Mucosa of rectum (tissue), 2 donors: ENCODE results near the gene CAPN10.

Experiments
- H3K27ac ChIP-seq, 2 donors: one replicate each; pipeline ENCODE4 v1.7.0; 2013; ENCODE audit warnings: inconsistent platforms in 2 of 2, low read depth in 2 of 2, low read length in 2 of 2
- H3K27me3 ChIP-seq, 2 donors: one replicate each; pipeline ENCODE4 v1.7.0; 2013; ENCODE audit warnings: low read length in 2 of 2; ENCODE audit not compliant: control insufficient read depth in 2 of 2, insufficient read depth in 2 of 2
- H3K36me3 ChIP-seq, 2 donors: one replicate each; pipeline ENCODE4 v1.7.0; 2013; ENCODE audit warnings: low read length in 2 of 2; ENCODE audit not compliant: control insufficient read depth in 2 of 2, insufficient read depth in 2 of 2
- H3K4me1 ChIP-seq, 2 donors: one replicate each; pipeline ENCODE4 v1.7.0; 2013; ENCODE audit warnings: low read length in 2 of 2, mild to moderate bottlenecking in 1 of 2; ENCODE audit not compliant: control insufficient read depth in 2 of 2, insufficient read depth in 2 of 2
- H3K4me3 ChIP-seq, 2 donors: one replicate each; pipeline ENCODE4 v1.7.0; 2013; ENCODE audit warnings: low read length in 2 of 2
- H3K9ac ChIP-seq, 2 donors: one replicate each; pipeline ENCODE4 v1.7.0; 2013; ENCODE audit warnings: low read length in 2 of 2, low read depth in 1 of 2, mild to moderate bottlenecking in 1 of 2
- H3K9me3 ChIP-seq, 2 donors: one replicate each; pipeline ENCODE4 v1.7.0; 2013; ENCODE audit warnings: low read length in 2 of 2; ENCODE audit not compliant: control insufficient read depth in 2 of 2
- donor health status: healthy.
- donor health status: Normal muscosa, but diverticular disease.

Gene CAPN10

GRCh38 chr2:240569998-240570530, 16.5 kb upstream of the CAPN10 start:
- peak overlapping the region; percentile 83 to 88 for H3K4me3 ChIP-seq
- no peaks in the 10 kb centered on the region for H3K27me3 ChIP-seq
- no peak overlapping the region for H3K27ac ChIP-seq
- no peaks in the 10 kb centered on the region for H3K9me3 ChIP-seq
- no peak overlapping the region for H3K9ac ChIP-seq
- H3K4me1 ChIP-seq, result peaks cover 43 to 50% of the 10 kb centered on the region in 2 donors
- peaks cover 13 to 15% of the 10 kb centered on the region in 2 donors for H3K36me3 ChIP-seq

- no peak overlapping the region for H3K9ac ChIP-seq
- H3K4me1 ChIP-seq, result peaks cover 37 to 43% of the 10 kb centered on the region in 2 donors
- peaks cover 20 to 21% of the 10 kb centered on the region in 2 donors for H3K36me3 ChIP-seq
- no peaks in the 10 kb centered on the region for H3K27me3 ChIP-seq
- no peak overlapping the region for H3K27ac ChIP-seq
- no peaks in the 10 kb centered on the region for H3K9me3 ChIP-seq
- H3K4me3 ChIP-seq, result peak overlapping the region in 1 of 2 donors; percentile 88
These were observed 15.8 kb upstream of the CAPN10 start for GRCh38 chr2:240570531-240571313.

GRCh38 chr2:240571314-240571973, 15.1 kb upstream of the CAPN10 start:
- H3K4me3 ChIP-seq, result no peak overlapping the region
- no peaks in the 10 kb centered on the region for H3K27me3 ChIP-seq
- peaks cover 31 to 37% of the 10 kb centered on the region in 2 donors for H3K4me1 ChIP-seq

GRCh38 chr2:240572141-240573031, 14.1 kb upstream of the CAPN10 start:
- no peak overlapping the region for H3K27ac ChIP-seq
- peaks cover 23 to 28% of the 10 kb centered on the region in 2 donors for H3K4me1 ChIP-seq
- no peak overlapping the region for H3K9ac ChIP-seq
- no peaks in the 10 kb centered on the region for H3K27me3 ChIP-seq
- no peaks in the 10 kb centered on the region for H3K9me3 ChIP-seq
- H3K4me3 ChIP-seq, result no peak overlapping the region
- peaks cover 29% of the 10 kb centered on the region in 2 donors for H3K36me3 ChIP-seq

More at GRCh38 chr2:240571314-240571973, 15.1 kb upstream of the CAPN10 start:
- Histone ChIP-seq H3K9ac (no peak overlapping the region), H3K36me3 (peaks cover 22 to 25% of the 10 kb centered on the region in 2 donors), H3K27ac (no peak overlapping the region), H3K9me3 (no peaks in the 10 kb centered on the region)

- Histone ChIP-seq H3K9ac (no peak overlapping the region), H3K36me3 (peaks cover 35 to 36% of the 10 kb centered on the region in 2 donors), H3K9me3 (no peaks in the 10 kb centered on the region), H3K4me1 (peaks cover 17 to 23% of the 10 kb centered on the region in 2 donors), H3K27ac (no peak overlapping the region), H3K27me3 (no peaks in the 10 kb centered on the region), H3K4me3 (no peak overlapping the region)
These were observed 13.4 kb upstream of the CAPN10 start for GRCh38 chr2:240573071-240573515.

- Histone ChIP-seq H3K27ac (no peak overlapping the region), H3K27me3 (no peaks in the 10 kb centered on the region), H3K4me3 (no peak overlapping the region), H3K4me1 (peaks cover 17 to 23% of the 10 kb centered on the region in 2 donors), H3K36me3 (peaks cover 35 to 41% of the 10 kb centered on the region in 2 donors), H3K9ac (no peak overlapping the region), H3K9me3 (no peaks in the 10 kb centered on the region)
These were observed 12.8 kb upstream of the CAPN10 start for GRCh38 chr2:240573516-240574385.

- peaks cover 15 to 24% of the 10 kb centered on the region in 2 donors for H3K4me1 ChIP-seq
- H3K9me3 ChIP-seq, result no peaks in the 10 kb centered on the region
- H3K36me3 ChIP-seq, result peaks cover 35 to 41% of the 10 kb centered on the region in 2 donors
- H3K27me3 ChIP-seq, result no peaks in the 10 kb centered on the region
- H3K27ac ChIP-seq, result no peak overlapping the region
- H3K4me3 ChIP-seq, result no peak overlapping the region
- no peak overlapping the region for H3K9ac ChIP-seq
These were observed 12.0 kb upstream of the CAPN10 start for GRCh38 chr2:240574386-240575100.

GRCh38 chr2:240575101-240575965, 11.2 kb upstream of the CAPN10 start:
- Histone ChIP-seq H3K4me1 (peaks cover 7 to 21% of the 10 kb centered on the region in 2 donors), H3K9me3 (no peaks in the 10 kb centered on the region), H3K27me3 (no peaks in the 10 kb centered on the region), H3K9ac (no peak overlapping the region), H3K4me3 (no peak overlapping the region), H3K27ac (no peak overlapping the region), H3K36me3 (peaks cover 35 to 41% of the 10 kb centered on the region in 2 donors)
